Gastrocnemius medialis (tissue), 4 donors: Measurements from ENCODE around the gene LRRC37A3.

Source experiments
- POLR2A ChIP-seq, 2 donors: fragments of 450-650 bp; IDR thresholded peaks; one replicate each; pipeline ENCODE4 v1.6.1; 2017; ENCODE audit warnings: antibody characterized with exemption in 2 of 2, mild to moderate bottlenecking in 2 of 2, moderate library complexity in 2 of 2
- TF ChIP-seq, protein P1 (sequence below), 5 experiments: fragments of 450-650 bp in 3 of 5; fragments of 200-600 bp in 2 of 5; sonication (generic) in 2 of 5; IDR thresholded peaks in 4 of 5; conservative IDR thresholded peaks in 1 of 5; 1 replicate in 4 of 5; 2 replicates in 1 of 5; pipeline ENCODE4 v1.5.1; 2016 to 2019; ENCODE audit warnings: antibody characterized with exemption in 5 of 5, mild to moderate bottlenecking in 3 of 5, moderate library complexity in 3 of 5

DNA sequence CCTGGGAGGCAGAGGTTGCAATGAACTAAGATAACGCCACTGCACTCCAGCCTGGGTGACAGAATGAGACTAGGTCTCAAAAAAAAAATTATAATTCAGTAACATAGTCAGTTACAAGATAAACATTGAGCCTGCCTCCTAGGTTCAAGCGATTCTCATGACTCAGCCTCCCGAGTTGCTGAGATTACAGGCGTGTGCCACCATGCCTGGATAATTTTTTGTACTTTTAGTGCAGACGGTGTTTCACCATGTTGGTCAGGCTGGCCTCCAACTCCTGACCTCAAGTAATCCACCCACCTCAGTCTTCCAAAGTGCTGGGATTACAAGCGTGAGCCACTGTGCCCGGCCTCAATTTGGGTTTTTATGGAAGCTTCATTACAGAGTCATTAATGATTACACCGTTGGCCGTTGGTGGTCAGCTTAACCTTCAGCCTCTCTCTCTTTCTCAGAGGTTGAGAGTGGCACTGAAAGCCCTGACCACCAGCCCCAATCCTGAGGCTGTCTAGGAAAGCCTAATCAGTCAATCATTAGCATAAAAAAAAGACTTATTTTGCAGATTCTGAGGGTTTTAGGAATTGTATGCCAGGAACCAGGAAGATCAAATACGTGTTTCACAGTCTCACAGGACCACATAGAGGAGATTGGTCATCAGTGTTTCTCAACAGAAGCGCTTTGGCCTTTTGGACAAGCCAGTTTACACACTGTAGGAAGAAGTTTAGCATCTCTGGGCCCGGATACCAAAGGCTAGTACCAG is 1.3 kb upstream of the LRRC37A3 start:
- TF ChIP-seq, protein P1, sequence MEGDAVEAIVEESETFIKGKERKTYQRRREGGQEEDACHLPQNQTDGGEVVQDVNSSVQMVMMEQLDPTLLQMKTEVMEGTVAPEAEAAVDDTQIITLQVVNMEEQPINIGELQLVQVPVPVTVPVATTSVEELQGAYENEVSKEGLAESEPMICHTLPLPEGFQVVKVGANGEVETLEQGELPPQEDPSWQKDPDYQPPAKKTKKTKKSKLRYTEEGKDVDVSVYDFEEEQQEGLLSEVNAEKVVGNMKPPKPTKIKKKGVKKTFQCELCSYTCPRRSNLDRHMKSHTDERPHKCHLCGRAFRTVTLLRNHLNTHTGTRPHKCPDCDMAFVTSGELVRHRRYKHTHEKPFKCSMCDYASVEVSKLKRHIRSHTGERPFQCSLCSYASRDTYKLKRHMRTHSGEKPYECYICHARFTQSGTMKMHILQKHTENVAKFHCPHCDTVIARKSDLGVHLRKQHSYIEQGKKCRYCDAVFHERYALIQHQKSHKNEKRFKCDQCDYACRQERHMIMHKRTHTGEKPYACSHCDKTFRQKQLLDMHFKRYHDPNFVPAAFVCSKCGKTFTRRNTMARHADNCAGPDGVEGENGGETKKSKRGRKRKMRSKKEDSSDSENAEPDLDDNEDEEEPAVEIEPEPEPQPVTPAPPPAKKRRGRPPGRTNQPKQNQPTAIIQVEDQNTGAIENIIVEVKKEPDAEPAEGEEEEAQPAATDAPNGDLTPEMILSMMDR (IDR thresholded peaks at IDR 0.05 in 4 of 5, conservative IDR thresholded peaks at IDR 0.05 in 1 of 5): no peak
- no peak for TF ChIP-seq POLR2A (IDR thresholded peaks at IDR 0.05)
